Measurements from ENCODE around the gene IZUMO2.
"Not testable (repeated sequence)": the region's sequence is repeated elsewhere in the genome, so short reads cannot be mapped to it uniquely, and the experiment has no call there.

The IZUMO2 gene

GRCh38 chr19:50135856-50136602 lies 27.1 kb downstream of the IZUMO2 start:
- DNase-seq (ENCODE audit: low spot score) = not testable (repeated sequence)

GRCh38 chr19:50134777-50135719 lies 28.0 kb downstream of the IZUMO2 start:
- DNase-seq (ENCODE audit: low spot score) = not testable (repeated sequence)

- DNase-seq (ENCODE audit: low spot score) = not testable (repeated sequence)
These were observed 29.3 kb downstream of the IZUMO2 start for GRCh38 chr19:50133518-50134492.

GRCh38 chr19:50104012-50104411 lies 59.1 kb downstream of the IZUMO2 start:
- not testable (repeated sequence) for DNase-seq (ENCODE audit: low spot score)

GRCh38 chr19:50103405-50103804 lies 59.7 kb downstream of the IZUMO2 start:
- DNase-seq (ENCODE audit: low spot score) = not testable (repeated sequence)

All from SW480 (cell line).